Inflammatory macrophage treated with lipopolysaccharide for 4 hours (primary cell): ENCODE results near the gene SPON2.
A peak's percentile ranks its signal among the peaks of the same experiment; 100 is the strongest.
"Not testable (repeated sequence)": the region's sequence is repeated elsewhere in the genome, so short reads cannot be mapped to it uniquely, and the experiment has no call there.

Source experiments
- DNase-seq: peaks from one replicate; pipeline ENCODE4 v3.0.0-alpha.2; 2020

SPON2 gene

GRCh38 chr4:1136048-1136447 is 36.3 kb downstream of the SPON2 start:
- DNase-seq, result peak; percentile 56

GRCh38 chr4:1133033-1133432 is 39.4 kb downstream of the SPON2 start:
- DNase-seq, result peak; percentile 16

GRCh38 chr4:1130316-1131186 is 41.8 kb downstream of the SPON2 start:
- DNase-seq, result peak; percentile 74

- DNase-seq, result no peak
Measured at GRCh38 chr4:1126506-1126905, 45.9 kb downstream of the SPON2 start.

GRCh38 chr4:1125466-1125865 is 46.9 kb downstream of the SPON2 start:
- not testable (repeated sequence) for DNase-seq

GRCh38 chr4:1124818-1125217 is 47.6 kb downstream of the SPON2 start:
- DNase-seq, result no peak

- no peak for DNase-seq
Measured at GRCh38 chr4:1122505-1122904, 49.9 kb downstream of the SPON2 start.
